Panc1 (cell line): ENCODE measurements around the gene C22orf39. TPM values are rescaled to one million over a fixed set of nuclear protein-coding genes. Genes with fewer than 3 reads are reported as not detected.

Experiments
- ATAC-seq: fragments of 200-7000 bp; cut with Tn5 transposase; 2 replicates; pipeline ENCODE4 v1.9.1; 2020; ENCODE audit warnings: mild to moderate bottlenecking, moderate library complexity
- BruUV-seq: library from RNA; stranded (reverse); fragments of 400-500 nt; replicated peaks from 2 replicates; lab custom pipeline; 2021; lab: Mats Ljungman, UMichigan
- CTCF ChIA-PET: fragments of 300-600 bp; sonication (Branson Sonifier 250); formaldehyde crosslinking; loops from one replicate; lab custom pipeline; 2022; ENCODE audit warnings: antibody characterized with exemption; lab: Charles Lee
- POLR2A ChIA-PET: fragments of 300-600 bp; sonication (Branson Sonifier 250); formaldehyde crosslinking; loops from one replicate; lab custom pipeline; 2022; ENCODE audit warnings: antibody characterized with exemption; lab: Charles Lee
- DNase-seq: peaks from one replicate; pipeline ENCODE4 v3.0.0-alpha.2; 2010; ENCODE audit warnings: low read depth, low spot score
- H3K27ac ChIP-seq: 2 replicates; pipeline ENCODE4 v1.5.1; 2011; ENCODE audit warnings: mild to moderate bottlenecking, low read length, inconsistent platforms
- H3K27me3 ChIP-seq: fragments of 200-500 bp; sonication (Bioruptor generic); 2 replicates; pipeline ENCODE4 v1.6.0; 2014; ENCODE audit warnings: low read length, inconsistent platforms; ENCODE audit not compliant: control insufficient read depth, insufficient read depth
- H3K36me3 ChIP-seq: fragments of 200-500 bp; sonication (Bioruptor generic); 2 replicates; pipeline ENCODE4 v1.5.1; 2014; ENCODE audit warnings: inconsistent platforms, mild to moderate bottlenecking, low read length, moderate library complexity; ENCODE audit not compliant: control insufficient read depth, insufficient read depth
- H3K4me1 ChIP-seq: 2 replicates; pipeline ENCODE4 v1.5.1; 2011; ENCODE audit warnings: inconsistent platforms, mild to moderate bottlenecking, low read length, moderate library complexity; ENCODE audit not compliant: control insufficient read depth, insufficient read depth
- H3K4me3 ChIP-seq, 2 experiments: 2 replicates each; pipeline ENCODE4 v1.5.1; 2011 to 2012; ENCODE audit warnings: low read depth in 2 of 2, low read length in 2 of 2, mild to moderate bottlenecking in 2 of 2, inconsistent platforms in 1 of 2, moderate library complexity in 1 of 2
- H3K9me3 ChIP-seq: fragments of 200-500 bp; sonication (Bioruptor generic); 2 replicates; pipeline ENCODE4 v1.5.1; 2014; ENCODE audit warnings: low read depth, mild to moderate bottlenecking, inconsistent platforms, low read length, moderate library complexity; ENCODE audit not compliant: control insufficient read depth, insufficient read depth
- CTCF ChIP-seq: fragments of 450-650 bp; IDR thresholded peaks from 2 replicates; pipeline ENCODE4 v1.5.1; 2017; ENCODE audit warnings: mild to moderate bottlenecking
- POLR2AphosphoS5 ChIP-seq: IDR thresholded peaks from 2 replicates; pipeline ENCODE4 v1.6.1; 2012; ENCODE audit warnings: mild to moderate bottlenecking, low read depth, low read length, moderate library complexity
- REST ChIP-seq, 2 experiments: IDR thresholded peaks; 2 replicates each; pipeline ENCODE4 v1.6.1; 2011 to 2012; ENCODE audit warnings: low read depth in 2 of 2, control low read depth in 1 of 2, low read length in 1 of 2, mild to moderate bottlenecking in 1 of 2, moderate library complexity in 1 of 2; ENCODE audit not compliant: insufficient read depth in 1 of 2
- SIN3A ChIP-seq: IDR thresholded peaks from 2 replicates; pipeline ENCODE4 v1.6.1; 2012; ENCODE audit warnings: low read depth, mild to moderate bottlenecking, low read length, moderate library complexity, borderline replicate concordance; ENCODE audit not compliant: insufficient read depth
- TCF7L2 ChIP-seq: IDR thresholded peaks from 2 replicates; pipeline ENCODE4 v1.6.1; 2011; ENCODE audit warnings: mild to moderate bottlenecking, low read depth, low read length, inconsistent platforms
- in situ Hi-C: cut with HindIII; loops from 2 replicates; pipeline ENCODE4 v1.10.0; 2016; ENCODE audit warnings: low sequenced_read_pairs, low pct_unique_long_range_greater_than_20kb
- intact Hi-C: fragments of 100-400 bp; cut with micrococcal nuclease; formaldehyde crosslinking; loops from one replicate; pipeline ENCODE4 v1.10.0; 2022; ENCODE audit not compliant: unreplicated experiment
- total RNA-seq: library from RNA; stranded (reverse); gene quantifications from one replicate; pipeline ENCODE4 v1.2.1, GENCODE V29; 2021; ENCODE audit not compliant: unreplicated experiment

The C22orf39 gene
- total RNA-seq, 1 experiment from 2014 or later, result 20.5 TPM

GRCh38 chr22:19434829-19435580 lies 12.5 kb downstream of the C22orf39 start:
- POLR2A ChIA-PET, result no interaction called here

GRCh38 chr22:19434401-19434800 lies 13.1 kb downstream of the C22orf39 start:
- H3K9me3 ChIP-seq, result no peaks in the 10 kb centered on the region
- H3K36me3 ChIP-seq, result peaks cover 4% of the 10 kb centered on the region; the same call in 1 of the 2 replicates
- CTCF ChIA-PET, result interaction anchor here (0.6 kb wide), 1 partner anchor 255 kb away, joined by 3 read pairs; no protein-coding TSS in a partner anchor
- ATAC-seq (no peak), DNase-seq (no peak)
- H3K4me3 ChIP-seq, result no peak overlapping the region
- POLR2A ChIA-PET, result no interaction called here
- intact Hi-C loops, result no loop called here
- H3K4me1 ChIP-seq, result peaks cover 6% of the 10 kb centered on the region; the same call in 1 of the 2 replicates
- H3K27me3 ChIP-seq, result no peaks in the 10 kb centered on the region
- TF ChIP-seq CTCF, result no peak
- no peak overlapping the region for H3K27ac ChIP-seq
- BruUV-seq, result no TSS peak
- in situ Hi-C loops, result no loop called here

More at GRCh38 chr22:19434829-19435580, 12.5 kb downstream of the C22orf39 start:
- Histone ChIP-seq H3K27ac (no peak overlapping the region), H3K4me1 (peaks cover 1% of the 10 kb centered on the region; the same call in 1 of the 2 replicates), H3K4me3 (no peak overlapping the region), H3K27me3 (no peaks in the 10 kb centered on the region), H3K36me3 (peaks cover 4% of the 10 kb centered on the region; the same call in 1 of the 2 replicates), H3K9me3 (no peaks in the 10 kb centered on the region)
- DNase-seq, result no peak
- no peak for TF ChIP-seq POLR2AphosphoS5
- TF ChIP-seq TCF7L2, result no peak
- TF ChIP-seq SIN3A, result no peak
- TF ChIP-seq CTCF, result no peak
- no peak for TF ChIP-seq REST (IDR thresholded peaks at IDR 0.05; ENCODE audit: insufficient read depth in 1 of 2, low read depth in 2 of 2, low read length in 1 of 2)
- no TSS peak for BruUV-seq
- in situ Hi-C loops (no loop called here), intact Hi-C loops (no loop called here)
- no peak for ATAC-seq
- CTCF ChIA-PET, result no interaction called here
